Body of pancreas (tissue), 4 donors: Measurements from ENCODE around the gene PASK.

Experiments used
- CTCF ChIP-seq, 7 experiments: fragments of 450-650 bp in 4 of 7; fragments of 200-600 bp in 3 of 7; sonication (generic) in 3 of 7; IDR thresholded peaks; one replicate each; pipeline ENCODE4 v1.5.1; 2016 to 2019; ENCODE audit warnings: antibody characterized with exemption in 7 of 7
- POLR2A ChIP-seq, 3 donors: fragments of 450-650 bp; IDR thresholded peaks; one replicate each; pipeline ENCODE4 v1.6.1; 2016; ENCODE audit warnings: antibody characterized with exemption in 3 of 3, mild to moderate bottlenecking in 2 of 3

GRCh38 chr2:241121008-241121407 is 28.3 kb downstream of the PASK start:
- no peak for TF ChIP-seq CTCF (IDR thresholded peaks at IDR 0.05)
- TF ChIP-seq POLR2A (IDR thresholded peaks at IDR 0.05), result no peak
